K562 (cell line): ENCODE measurements around the gene MLST8. TPM values are rescaled to one million over a fixed set of nuclear protein-coding genes. Genes with fewer than 3 reads are reported as not detected.
A peak's percentile ranks its signal among the peaks of the same experiment; 100 is the strongest.

ENCODE experiments used
- ATAC-seq: fragments of 200-7000 bp; cut with Tn5 transposase; 3 replicates; pipeline ENCODE4 v1.9.1; 2020; ENCODE audit warnings: moderate library complexity
- BruUV-seq: library from RNA; stranded (reverse); fragments of 400-500 nt; replicated peaks from 2 replicates; lab custom pipeline; 2021; lab: Mats Ljungman, UMichigan
- CTCF ChIA-PET: fragments of 300-600 bp; formaldehyde crosslinking; extraction: SDS; loops from one replicate; lab custom pipeline; 2021; ENCODE audit warnings: low intra/inter-chr PET ratio; lab: Yijun Ruan, JAX
- POLR2A ChIA-PET: fragments of 300-600, 350-650 bp; sonication (Branson Sonifier 250); formaldehyde crosslinking; extraction: SDS; loops from one replicate; lab custom pipeline; 2021; ENCODE audit warnings: antibody characterized with exemption, inconsistent platforms; lab: Yijun Ruan, JAX
- DNase-seq, 4 experiments: peaks; one replicate each; pipeline versions ENCODE4 v3.0.0 to v3.0.0-alpha.2; 2011 to 2018; ENCODE audit warnings: low spot score in 3 of 4, mixed read lengths in 3 of 4; ENCODE audit errors: extremely low read depth in 1 of 4
- FAIRE-seq: peaks from 2 replicates; lab custom pipeline; 2011; peaks lifted over from hg19 to GRCh38; lab: Jason Lieb, UNC
- H2AFZ ChIP-seq: 2 replicates; pipeline ENCODE4 v1.6.0; 2011; ENCODE audit warnings: low read depth, low read length, control low read depth, inconsistent platforms
- H3K27ac ChIP-seq: fragments of 200-600 bp; 3 replicates; pipeline ENCODE4 v1.8.0; 2011; ENCODE audit warnings: low read depth, mild to moderate bottlenecking, control low read depth, inconsistent platforms, low read length, moderate library complexity, mixed read lengths; ENCODE audit errors: extremely low read depth
- H3K27me3 ChIP-seq, 2 experiments: fragments of 300-600 bp in 1 of 2; 2 replicates in 1 of 2; 3 replicates in 1 of 2; pipeline versions ENCODE4 v1.6.0 to v1.8.0; 2011; ENCODE audit warnings: inconsistent platforms in 2 of 2, low read length in 2 of 2, mild to moderate bottlenecking in 1 of 2, mixed read lengths in 1 of 2, moderate library complexity in 1 of 2; ENCODE audit not compliant: control insufficient read depth in 2 of 2, insufficient read depth in 2 of 2
- H3K36me3 ChIP-seq: fragments of 300-600 bp; 3 replicates; pipeline ENCODE4 v1.8.0; 2011; ENCODE audit warnings: mild to moderate bottlenecking, low read length, inconsistent platforms; ENCODE audit not compliant: control insufficient read depth, insufficient read depth
- H3K4me1 ChIP-seq, 2 experiments: fragments of 200-600 bp in 1 of 2; replicated peaks in 1 of 2; 2 replicates in 1 of 2; 3 replicates in 1 of 2; pipeline versions ENCODE4 v1.5.1 to v1.8.0; 2011; ENCODE audit warnings: inconsistent platforms in 2 of 2, low read length in 2 of 2, mild to moderate bottlenecking in 1 of 2, mixed read lengths in 1 of 2, moderate library complexity in 1 of 2; ENCODE audit not compliant: control insufficient read depth in 2 of 2, insufficient read depth in 2 of 2
- H3K4me2 ChIP-seq: 2 replicates; pipeline ENCODE4 v1.6.1; 2011; ENCODE audit warnings: low read length, control low read depth, inconsistent platforms, mixed read lengths; ENCODE audit not compliant: insufficient read depth
- H3K4me3 ChIP-seq: fragments of 200-600 bp; sonication (generic), shearing (Covaris generic); 2 replicates; pipeline ENCODE4 v1.5.1; 2016; ENCODE audit warnings: control low read depth, inconsistent platforms
- H3K79me2 ChIP-seq: fragments of 200-600 bp; 3 replicates; pipeline ENCODE4 v1.8.0; 2011; ENCODE audit warnings: low read length, inconsistent platforms; ENCODE audit not compliant: control insufficient read depth, insufficient read depth
- H3K9ac ChIP-seq, 2 experiments: 2 replicates each; pipeline versions ENCODE4 v1.6.0 to v1.6.1; 2011; ENCODE audit warnings: low read depth in 2 of 2, low read length in 2 of 2, control low read depth in 1 of 2, inconsistent platforms in 1 of 2, mild to moderate bottlenecking in 1 of 2, mixed read lengths in 1 of 2; ENCODE audit not compliant: insufficient read depth in 1 of 2
- H3K9me1 ChIP-seq: one replicate; pipeline ENCODE4 v1.6.0; 2011; ENCODE audit warnings: inconsistent platforms, mild to moderate bottlenecking, low read length, moderate library complexity; ENCODE audit not compliant: control insufficient read depth, insufficient read depth
- H3K9me3 ChIP-seq: replicated peaks from 2 replicates; pipeline ENCODE4 v1.5.1; 2011; ENCODE audit warnings: low read depth, low read length, inconsistent platforms; ENCODE audit not compliant: control insufficient read depth, insufficient read depth
- H4K20me1 ChIP-seq: replicated peaks from 2 replicates; pipeline ENCODE4 v1.6.1; 2011; ENCODE audit warnings: low read length, inconsistent platforms, mixed read lengths; ENCODE audit not compliant: control insufficient read depth, insufficient read depth
- ADNP ChIP-seq: fragments of 200-800 bp; sonication (Bioruptor generic); IDR thresholded peaks from 2 replicates; pipeline ENCODE4 v1.6.1; 2016; ENCODE audit warnings: missing genetic modification characterization, missing compliant biosample characterization
- BCOR ChIP-seq: fragments of 450-650 bp; IDR thresholded peaks from 2 replicates; pipeline ENCODE4 v1.6.1; 2016
- CBX1 ChIP-seq: sonication (generic); IDR thresholded peaks from 2 replicates; pipeline ENCODE4 v1.6.1; 2016; ENCODE audit warnings: antibody characterized with exemption, low read depth, mild to moderate bottlenecking
- EWSR1 ChIP-seq: fragments of 450-650 bp; IDR thresholded peaks from 2 replicates; pipeline ENCODE4 v1.6.1; 2018; ENCODE audit warnings: borderline replicate concordance, mild to moderate bottlenecking, low read depth, moderate library complexity; ENCODE audit not compliant: partially characterized antibody
- FOXA3 ChIP-seq, 2 experiments: fragments of 450-650 bp in 1 of 2; sonication (generic) in 1 of 2; formaldehyde crosslinking; IDR thresholded peaks in 1 of 2; conservative IDR thresholded peaks in 1 of 2; 2 replicates each; pipeline versions ENCODE4 v1.4.0 to v1.8.0; 2020 to 2022; ENCODE audit warnings: mild to moderate bottlenecking in 2 of 2, missing genetic modification reagents in 1 of 2
- HDAC2 ChIP-seq: fragments of 450-650 bp; IDR thresholded peaks from 2 replicates; pipeline ENCODE4 v1.6.1; 2016; ENCODE audit warnings: mild to moderate bottlenecking
- KDM1A ChIP-seq, 2 experiments: fragments of 450-650 bp; IDR thresholded peaks; 2 replicates each; pipeline ENCODE4 v1.6.1; 2016; ENCODE audit warnings: mild to moderate bottlenecking in 2 of 2
- KLF13 ChIP-seq: fragments of 450-650 bp; IDR thresholded peaks from 2 replicates; pipeline ENCODE4 v1.6.1; 2016; ENCODE audit warnings: missing genetic modification characterization, low read depth, mild to moderate bottlenecking, missing compliant biosample characterization, moderate library complexity, borderline replicate concordance
- PHF20 ChIP-seq: fragments of 450-650 bp; IDR thresholded peaks from 2 replicates; pipeline ENCODE4 v1.6.1; 2018; ENCODE audit not compliant: partially characterized antibody
- PTBP1 ChIP-seq: fragments of 200-400 bp; formaldehyde crosslinking; IDR thresholded peaks from 2 replicates; pipeline ENCODE4 v1.6.1; 2017; ENCODE audit warnings: low read depth, low read length
- RBM25 ChIP-seq: fragments of 200-400 bp; formaldehyde crosslinking; IDR thresholded peaks from 2 replicates; pipeline ENCODE4 v1.6.1; 2018; ENCODE audit warnings: low read length, low read depth, moderate library complexity; ENCODE audit not compliant: severe bottlenecking
- RCOR1 ChIP-seq, 2 experiments: IDR thresholded peaks; 2 replicates each; pipeline ENCODE4 v1.6.1; 2012; ENCODE audit warnings: low read depth in 2 of 2, low read length in 2 of 2, borderline replicate concordance in 1 of 2, improper control_type of control experiment in 1 of 2
- ZNF121 ChIP-seq: sonication (generic); formaldehyde crosslinking; conservative IDR thresholded peaks from 2 replicates; pipeline ENCODE4 v1.8.0; 2022; ENCODE audit warnings: missing genetic modification reagents
- ZNF431 ChIP-seq: sonication (generic); formaldehyde crosslinking; IDR thresholded peaks from 2 replicates; pipeline ENCODE4 v1.8.0; 2022; ENCODE audit warnings: mild to moderate bottlenecking, missing genetic modification reagents
- WGBS: fragments of 100-300 bp; shearing (Covaris generic); methylation state at CpG from one replicate; pipeline ENCODE4 v1.1.6; 2016; ENCODE audit warnings: low coverage, mixed read lengths; ENCODE audit not compliant: insufficient coverage; ENCODE audit errors: missing lambda C conversion rate; 5-methylcytosine and 5-hydroxymethylcytosine counted together
- in situ Hi-C: fragments of 300-500 bp; cut with MboI; formaldehyde crosslinking; loops from 4 replicates; pipeline ENCODE4 v1.15.0; 2018; ENCODE audit warnings: inconsistent platforms, mixed read lengths
- intact Hi-C: fragments of 100-400 bp; cut with micrococcal nuclease; formaldehyde crosslinking; loops from 2 replicates; pipeline ENCODE4 v1.14.2; 2022
- polyA plus RNA-seq, 8 experiments: library from polyadenylated mRNA; depleted of rRNA in 4 of 8; stranded (reverse) in 5 of 8; unstranded in 3 of 8; fragments of >200 nt; fragmentation: Nextera tagmentation in 2 of 8; fragmentation: Illumina TruSeq in 1 of 8; extraction: Ambion mirVana in 2 of 8; extraction: Trizol in 1 of 8; gene quantifications; 2 replicates each; pipeline versions ENCODE4 v1.2.1 to v1.2.3, GENCODE V29; 2011 to 2014; ENCODE audit warnings: inconsistent platforms in 1 of 8, missing spikeins in 1 of 8
- total RNA-seq, 7 experiments: library from RNA; depleted of rRNA in 6 of 7; stranded (reverse); fragments of >200 nt in 6 of 7; fragmentation: Illumina TruSeq in 2 of 7; extraction: Trizol in 2 of 7; gene quantifications; 2 replicates each; pipeline versions ENCODE4 v1.2.1 to v1.2.3, GENCODE V29; 2011 to 2021; ENCODE audit warnings: low replicate concordance in 1 of 7
- TF ChIP-seq, protein P1 (sequence below): fragments of 450-650 bp; IDR thresholded peaks from 2 replicates; pipeline ENCODE4 v1.6.1; 2018; ENCODE audit warnings: mild to moderate bottlenecking, low read depth; ENCODE audit not compliant: partially characterized antibody

The MLST8 gene
- total and polyA plus RNA-seq, 9 of the 15 experiments (the other 6 are each of a cell fraction or from before 2014, with no cell fraction given) = 1.5 to 116 (median 43.3) TPM

GRCh38 chr16:2196981-2197511 lies 8.2 kb upstream of the MLST8 start (continued):
- no peak for TF ChIP-seq KLF13 (tag)
- TF ChIP-seq, protein P1, sequence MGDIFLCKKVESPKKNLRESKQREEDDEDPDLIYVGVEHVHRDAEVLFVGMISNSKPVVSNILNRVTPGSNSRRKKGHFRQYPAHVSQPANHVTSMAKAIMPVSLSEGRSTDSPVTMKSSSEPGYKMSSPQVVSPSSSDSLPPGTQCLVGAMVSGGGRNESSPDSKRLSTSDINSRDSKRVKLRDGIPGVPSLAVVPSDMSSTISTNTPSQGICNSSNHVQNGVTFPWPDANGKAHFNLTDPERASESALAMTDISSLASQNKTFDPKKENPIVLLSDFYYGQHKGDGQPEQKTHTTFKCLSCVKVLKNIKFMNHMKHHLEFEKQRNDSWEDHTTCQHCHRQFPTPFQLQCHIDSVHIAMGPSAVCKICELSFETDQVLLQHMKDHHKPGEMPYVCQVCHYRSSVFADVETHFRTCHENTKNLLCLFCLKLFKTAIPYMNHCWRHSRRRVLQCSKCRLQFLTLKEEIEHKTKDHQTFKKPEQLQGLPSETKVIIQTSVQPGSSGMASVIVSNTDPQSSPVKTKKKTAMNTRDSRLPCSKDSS = no peak

DNA sequence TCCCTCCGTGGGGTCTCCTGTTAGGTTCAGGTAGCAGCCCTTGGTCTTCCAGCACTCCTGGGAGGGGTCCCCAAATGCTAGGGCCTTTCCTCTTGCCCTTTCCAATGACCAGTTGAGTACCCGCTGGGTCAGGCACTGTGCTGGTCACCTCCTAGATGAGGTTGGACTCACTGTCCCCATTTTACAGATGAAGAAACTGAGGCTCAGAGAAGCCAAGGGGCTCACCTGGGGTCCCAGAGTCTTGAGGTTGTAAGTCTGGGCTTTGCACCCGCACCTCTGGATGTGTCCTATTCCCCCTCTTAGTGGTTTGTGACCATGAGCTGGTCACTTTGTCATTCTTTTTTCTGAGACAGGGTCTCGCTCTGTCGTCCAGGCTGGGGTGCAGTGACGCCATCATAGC lies 7.5 kb upstream of the MLST8 start:
- H3K9me3 ChIP-seq = no peaks in the 10 kb centered on the region
- H3K4me3 ChIP-seq = no peak overlapping the region
- no peak for ATAC-seq
- peak; percentile 82 for TF ChIP-seq BCOR
- TF ChIP-seq KDM1A (IDR thresholded peaks at IDR 0.05) = peak; percentile 63 to 85
- TF ChIP-seq PTBP1 = 0 out of 2 replicates have a peak, but pooled peaks have one; percentile 31
- peak; percentile 59; the same call in 1 of the 2 replicates for TF ChIP-seq CBX1
- no peak for TF ChIP-seq ZNF431 (CRISPR knock-in tag)
- TF ChIP-seq HDAC2 = peak; percentile 62; the same call in 1 of the 2 replicates
- peak; percentile 47; the same call in 1 of the 2 replicates for TF ChIP-seq ADNP
- TF ChIP-seq RCOR1 (IDR thresholded peaks at IDR 0.05; ENCODE audit: borderline replicate concordance in 1 of 2, low read depth in 2 of 2, low read length in 2 of 2) = peak in 1 of 2 experiments; percentile 67; a peak in 3 of 4 replicates
- TF ChIP-seq PHF20 = no peak
- TF ChIP-seq RBM25 = peak; percentile 89
- peak; percentile 50; the same call in 1 of the 2 replicates for TF ChIP-seq ZNF121
- no peak for TF ChIP-seq FOXA3 (CRISPR knock-in tag; conservative IDR thresholded peaks at IDR 0.05 in 1 of 2, IDR thresholded peaks at IDR 0.05 in 1 of 2)
- TF ChIP-seq EWSR1 = no peak
- TF ChIP-seq, all 486 proteins: peak for 9
- ChIA-PET POLR2A (no interaction called here), CTCF (no interaction called here)
- in situ Hi-C loops (no loop called here), intact Hi-C loops (loop anchor here (5.0 kb wide), 2 partner anchors 55 to 300 kb away; partner anchors contain the start of gene ECI1)
- Histone ChIP-seq H3K9me1 (no peaks in the 10 kb centered on the region), H3K36me3 (no peaks in the 10 kb centered on the region), H3K4me1 (peaks cover 3 to 51% of the 10 kb centered on the region in 2 experiments; a peak in 4 of 5 replicates), H2AFZ (no peak overlapping the region), H3K9ac (peak overlapping the region in 1 of 2 experiments; percentile 74; a peak in 1 of 4 replicates), H3K79me2 (no peaks in the 10 kb centered on the region), H3K27me3 (peaks cover 0 to 5% of the 10 kb centered on the region in 2 experiments; a peak in 2 of 5 replicates), H3K27ac (no peak overlapping the region), H3K4me2 (no peak overlapping the region), H4K20me1 (0 out of 2 replicates have a peak, but pooled peaks cover 3% of the 10 kb centered on the region)
- no TSS peak for BruUV-seq
- WGBS = 62% methylated on average over 6 of the region's 6 CpGs
- DNase-seq (no peak), FAIRE-seq (no peak)
